Cardiac septum (tissue), 1 donor: Measurements from ENCODE around the gene ANKRD30B. TPM values are rescaled to one million over a fixed set of nuclear protein-coding genes. Genes with fewer than 3 reads are reported as not detected.
"Not testable (repeated sequence)": the region's sequence is repeated elsewhere in the genome, so short reads cannot be mapped to it uniquely, and the experiment has no call there.

Experiments
- DNase-seq: peaks from one replicate; pipeline ENCODE4 v3.0.0-alpha.2; 2020; ENCODE audit warnings: low spot score
- intact Hi-C: fragments of 100-400 bp; cut with DNase I; formaldehyde crosslinking; loops from one replicate; pipeline ENCODE4 v1.14.0; 2022
- microRNA-seq: library from miRNA; unstranded; fragments of <30 nt; microRNA quantifications from one replicate; pipeline ENCODE4 v1.2.0, GENCODE V29; 2020
- total RNA-seq: library from RNA; stranded (reverse); fragmentation: NEBNext Ultra II Directional; extraction: Animal tissue kit (Norgen Biotek cat#: 25700); gene quantifications from one replicate; pipeline ENCODE4 v1.2.1, GENCODE V29; 2021
- donor health status: DM: no; HTN: no; CAD: no.

Gene ANKRD30B
- total RNA-seq, 1 donor from 2014 or later = not detected

DNA sequence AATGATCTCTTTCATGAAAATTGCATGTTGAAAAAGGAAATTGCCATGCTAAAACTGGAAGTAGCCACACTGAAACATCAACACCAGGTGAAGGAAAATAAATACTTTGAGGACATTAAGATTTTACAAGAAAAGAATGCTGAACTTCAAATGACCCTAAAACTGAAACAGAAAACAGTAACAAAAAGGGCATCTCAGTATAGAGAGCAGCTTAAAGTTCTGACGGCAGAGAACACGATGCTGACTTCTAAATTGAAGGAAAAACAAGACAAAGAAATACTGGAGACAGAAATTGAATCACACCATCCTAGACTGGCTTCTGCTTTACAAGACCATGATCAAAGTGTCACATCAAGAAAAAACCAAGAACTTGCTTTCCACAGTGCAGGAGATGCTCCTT, 103.6 kb downstream of the ANKRD30B start:
- DNase-seq, intact Hi-C loops: not testable (repeated sequence)

- intact Hi-C loops, DNase-seq: not testable (repeated sequence)
Observed at GRCh38 chr18:14855634-14856033, 107.7 kb downstream of the ANKRD30B start.

- intact Hi-C loops, DNase-seq: not testable (repeated sequence)
Observed at GRCh38 chr18:14856256-14856655, 108.3 kb downstream of the ANKRD30B start.

DNA sequence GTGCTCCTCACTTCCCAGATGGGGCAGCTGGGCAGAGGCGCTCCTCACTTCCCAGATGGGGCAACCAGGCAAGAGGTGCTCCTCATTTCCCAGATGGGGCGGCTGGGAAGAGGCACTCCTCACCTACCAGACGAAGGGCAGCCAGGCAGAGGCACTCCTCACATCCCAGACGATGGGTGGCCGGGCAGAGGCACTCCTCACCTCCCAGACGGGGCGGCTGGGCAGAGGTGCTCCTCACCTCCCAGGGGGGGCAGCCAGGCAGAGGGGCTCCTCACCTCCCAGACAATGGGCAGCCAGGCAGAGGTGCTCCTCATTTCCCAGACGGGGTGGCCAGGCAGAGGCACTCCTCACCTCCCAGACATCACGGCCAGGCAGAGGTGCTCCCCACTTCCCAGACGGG, 110.5 kb downstream of the ANKRD30B start:
- DNase-seq, intact Hi-C loops: not testable (repeated sequence)

- DNase-seq, intact Hi-C loops: not testable (repeated sequence)
Observed at GRCh38 chr18:14859995-14860394, 112.0 kb downstream of the ANKRD30B start.

GRCh38 chr18:14866426-14866825, 118.5 kb downstream of the ANKRD30B start:
- DNase-seq, intact Hi-C loops: not testable (repeated sequence)

- intact Hi-C loops, DNase-seq: not testable (repeated sequence)
Observed at GRCh38 chr18:14867988-14868387, 120.0 kb downstream of the ANKRD30B start.

GRCh38 chr18:14868825-14869224, 120.9 kb downstream of the ANKRD30B start:
- DNase-seq, intact Hi-C loops: not testable (repeated sequence)

DNA sequence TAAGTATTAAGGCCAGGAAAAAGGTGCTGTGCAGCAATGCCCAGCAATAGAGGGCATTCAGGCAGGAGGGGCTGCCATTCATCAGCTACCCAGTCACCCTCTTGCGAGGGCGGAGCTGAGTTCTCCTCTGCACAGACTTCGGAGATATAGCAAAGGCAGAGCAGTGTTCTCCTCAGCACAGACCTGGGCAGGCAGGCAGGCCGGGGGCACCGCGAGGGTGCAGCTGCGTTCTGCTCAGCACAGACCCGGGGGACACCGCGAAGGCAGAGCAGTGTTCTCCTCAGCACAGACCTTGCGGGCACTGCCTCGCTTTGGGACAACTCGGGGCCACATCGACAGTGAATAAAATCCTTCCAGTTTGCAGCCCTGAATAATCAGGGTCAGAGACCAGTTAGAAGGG, 130.9 kb downstream of the ANKRD30B start:
- intact Hi-C loops, DNase-seq: not testable (repeated sequence)

GRCh38 chr18:14900435-14900834, 152.5 kb downstream of the ANKRD30B start:
- no peak for DNase-seq
- intact Hi-C loops = no loop called here

Small RNAs within 50 kb of the gene (microRNA-seq; reads per million reads assigned to microRNA genes)
- not detected for gene MIR3156-2

Other genes starting within 250 kb of the ANKRD30B start
- not detected for gene POTEC, start 204.6 kb upstream of the ANKRD30B start, total RNA-seq